Measurements from ENCODE around the gene NUP98. TPM values are rescaled to one million over a fixed set of nuclear protein-coding genes. Genes with fewer than 3 reads are reported as not detected.

Gene NUP98
- total and polyA plus RNA-seq, 4 donors = 10.9 to 75.0 (median 43.9) TPM

DNA sequence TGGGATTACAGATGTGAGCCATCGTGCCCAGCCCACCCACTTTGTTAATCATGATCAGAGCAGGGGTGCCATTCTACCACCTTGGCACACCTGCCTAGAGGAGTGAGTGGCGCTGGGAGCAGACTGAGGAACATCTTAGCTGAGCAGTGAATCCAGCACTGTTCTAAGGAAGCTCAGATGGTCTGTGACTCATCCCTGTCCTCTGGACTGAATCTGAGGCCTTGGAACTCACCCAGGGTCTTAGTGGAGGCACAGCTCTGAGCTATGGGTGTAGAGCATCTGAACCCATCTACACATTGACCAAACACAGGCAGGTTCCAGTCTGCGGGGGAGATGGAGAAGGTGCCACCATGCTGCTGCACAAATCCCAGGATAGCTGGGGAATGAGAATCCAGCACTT, 25.9 kb upstream of the NUP98 start:
- no peak overlapping the region for H3K9ac ChIP-seq (ENCODE audit: low read depth in 1 of 2, low read length in 2 of 2)
- TF ChIP-seq GABPA (IDR thresholded peaks at IDR 0.05 in 1 of 2, conservative IDR thresholded peaks at IDR 0.05 in 1 of 2) (no peak), RAD21 (IDR thresholded peaks at IDR 0.05) (no peak), HNF4G (IDR thresholded peaks at IDR 0.05) (no peak), FOXA2 (IDR thresholded peaks at IDR 0.05) (no peak), JUND (IDR thresholded peaks at IDR 0.05) (no peak), TAF1 (conservative IDR thresholded peaks at IDR 0.05) (no peak), RXRA (IDR thresholded peaks at IDR 0.05) (no peak), EGR1 (IDR thresholded peaks at IDR 0.05; ENCODE audit: low read depth in 2 of 2) (no peak), YY1 (IDR thresholded peaks at IDR 0.05) (no peak), HNF4A (conservative IDR thresholded peaks at IDR 0.05) (no peak)
- TF ChIP-seq, protein P1, sequence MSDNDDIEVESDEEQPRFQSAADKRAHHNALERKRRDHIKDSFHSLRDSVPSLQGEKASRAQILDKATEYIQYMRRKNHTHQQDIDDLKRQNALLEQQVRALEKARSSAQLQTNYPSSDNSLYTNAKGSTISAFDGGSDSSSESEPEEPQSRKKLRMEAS (IDR thresholded peaks at IDR 0.05) = no peak
- DNase-seq (ENCODE audit: low spot score) = no peak
- no peak overlapping the region for H3K4me3 ChIP-seq (ENCODE audit: low read depth in 1 of 3, low read length in 3 of 3)
- H3K27ac ChIP-seq (ENCODE audit: low read depth in 1 of 2, low read length in 2 of 2) = no peak overlapping the region
- no peaks in the 10 kb centered on the region for H3K4me1 ChIP-seq (ENCODE audit: control insufficient read depth in 4 of 4, insufficient read depth in 4 of 4, low read length in 3 of 4)
- WGBS = 96% methylated on average over 3 of the region's 3 CpGs
- H3K9me3 ChIP-seq (ENCODE audit: control insufficient read depth in 4 of 4, low read length in 3 of 4) = no peaks in the 10 kb centered on the region
- H3K36me3 ChIP-seq (ENCODE audit: control insufficient read depth in 4 of 4, insufficient read depth in 3 of 4, low read depth in 1 of 4, low read length in 3 of 4) = peaks cover 4 to 21% (median 10%) of the 10 kb centered on the region in 4 donors
- no peaks in the 10 kb centered on the region for H3K27me3 ChIP-seq (ENCODE audit: control insufficient read depth in 4 of 4, insufficient read depth in 4 of 4, low read length in 3 of 4)

DNA sequence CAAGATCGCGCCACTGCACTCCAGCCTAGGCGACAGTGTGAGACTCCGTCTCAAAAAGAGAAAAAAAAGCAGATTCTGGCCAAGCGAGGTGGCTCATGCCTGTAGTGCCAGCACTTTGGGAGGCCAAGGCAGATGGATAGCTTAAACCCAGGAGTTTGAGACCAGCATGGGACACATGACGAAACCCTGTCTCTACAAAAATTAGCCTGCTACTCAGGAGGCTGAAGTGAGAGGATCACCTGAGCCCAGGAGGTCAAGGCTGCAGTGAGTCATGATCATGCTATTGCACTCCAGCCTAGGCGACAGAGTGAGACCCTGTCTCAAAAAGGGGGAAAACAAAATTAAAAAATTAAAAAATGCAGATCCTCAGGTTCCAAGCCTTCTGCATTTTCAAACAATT, 25.0 kb upstream of the NUP98 start:
- TF ChIP-seq, protein P2, sequence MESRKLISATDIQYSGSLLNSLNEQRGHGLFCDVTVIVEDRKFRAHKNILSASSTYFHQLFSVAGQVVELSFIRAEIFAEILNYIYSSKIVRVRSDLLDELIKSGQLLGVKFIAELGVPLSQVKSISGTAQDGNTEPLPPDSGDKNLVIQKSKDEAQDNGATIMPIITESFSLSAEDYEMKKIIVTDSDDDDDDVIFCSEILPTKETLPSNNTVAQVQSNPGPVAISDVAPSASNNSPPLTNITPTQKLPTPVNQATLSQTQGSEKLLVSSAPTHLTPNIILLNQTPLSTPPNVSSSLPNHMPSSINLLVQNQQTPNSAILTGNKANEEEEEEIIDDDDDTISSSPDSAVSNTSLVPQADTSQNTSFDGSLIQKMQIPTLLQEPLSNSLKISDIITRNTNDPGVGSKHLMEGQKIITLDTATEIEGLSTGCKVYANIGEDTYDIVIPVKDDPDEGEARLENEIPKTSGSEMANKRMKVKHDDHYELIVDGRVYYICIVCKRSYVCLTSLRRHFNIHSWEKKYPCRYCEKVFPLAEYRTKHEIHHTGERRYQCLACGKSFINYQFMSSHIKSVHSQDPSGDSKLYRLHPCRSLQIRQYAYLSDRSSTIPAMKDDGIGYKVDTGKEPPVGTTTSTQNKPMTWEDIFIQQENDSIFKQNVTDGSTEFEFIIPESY (IDR thresholded peaks at IDR 0.05) = no peak
- TF ChIP-seq SP1 (IDR thresholded peaks at IDR 0.05) (no peak), GABPA (IDR thresholded peaks at IDR 0.05 in 1 of 2, conservative IDR thresholded peaks at IDR 0.05 in 1 of 2) (no peak), FOXA2 (IDR thresholded peaks at IDR 0.05) (no peak)
- no peak for DNase-seq (ENCODE audit: low spot score)
- Histone ChIP-seq H3K36me3 (ENCODE audit: control insufficient read depth in 4 of 4, insufficient read depth in 3 of 4, low read depth in 1 of 4, low read length in 3 of 4) (peaks cover 0 to 15% (median 4%) of the 10 kb centered on the region in 4 donors), H3K4me1 (ENCODE audit: control insufficient read depth in 4 of 4, insufficient read depth in 4 of 4, low read length in 3 of 4) (no peaks in the 10 kb centered on the region), H3K4me3 (ENCODE audit: low read depth in 1 of 3, low read length in 3 of 3) (no peak overlapping the region), H3K27ac (ENCODE audit: low read depth in 1 of 2, low read length in 2 of 2) (no peak overlapping the region), H3K27me3 (ENCODE audit: control insufficient read depth in 4 of 4, insufficient read depth in 4 of 4, low read length in 3 of 4) (no peaks in the 10 kb centered on the region), H3K9ac (ENCODE audit: low read depth in 1 of 2, low read length in 2 of 2) (no peak overlapping the region), H3K9me3 (ENCODE audit: control insufficient read depth in 4 of 4, low read length in 3 of 4) (no peaks in the 10 kb centered on the region)
- 97% methylated on average over 7 of the region's 7 CpGs for WGBS

DNA sequence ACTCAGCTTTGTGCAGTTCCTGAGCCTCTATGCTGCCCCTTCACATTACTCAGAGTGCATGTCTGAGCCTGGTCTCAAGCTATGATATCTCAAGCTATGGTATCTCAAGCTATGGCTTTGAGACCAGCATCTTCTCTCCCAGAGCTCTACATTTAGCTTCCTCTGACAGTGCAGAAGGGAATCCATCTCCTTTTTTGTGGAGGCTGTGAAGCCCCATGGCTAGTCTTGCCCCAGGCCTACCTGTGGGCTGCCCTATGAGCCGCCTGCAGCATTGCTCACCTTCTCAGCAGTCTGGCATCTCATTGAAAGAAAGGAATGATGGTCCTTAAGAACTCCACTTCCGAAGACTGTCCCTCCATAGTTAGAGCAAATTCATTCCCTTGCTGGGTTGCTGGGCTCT, 23.6 kb upstream of the NUP98 start:
- no peaks in the 10 kb centered on the region for H3K9me3 ChIP-seq (ENCODE audit: control insufficient read depth in 4 of 4, low read length in 3 of 4)
- no peak for DNase-seq (ENCODE audit: low spot score)
- no peaks in the 10 kb centered on the region for H3K4me1 ChIP-seq (ENCODE audit: control insufficient read depth in 4 of 4, insufficient read depth in 4 of 4, low read length in 3 of 4)
- no peak overlapping the region for H3K4me3 ChIP-seq (ENCODE audit: low read depth in 1 of 3, low read length in 3 of 3)
- H3K9ac ChIP-seq (ENCODE audit: low read depth in 1 of 2, low read length in 2 of 2) = no peak overlapping the region
- no peak overlapping the region for H3K27ac ChIP-seq (ENCODE audit: low read depth in 1 of 2, low read length in 2 of 2)
- TF ChIP-seq TAF1 (conservative IDR thresholded peaks at IDR 0.05) (no peak), FOXA1 (IDR thresholded peaks at IDR 0.05) (no peak), JUND (IDR thresholded peaks at IDR 0.05) (no peak), YY1 (IDR thresholded peaks at IDR 0.05) (no peak), GABPA (IDR thresholded peaks at IDR 0.05 in 1 of 2, conservative IDR thresholded peaks at IDR 0.05 in 1 of 2) (no peak), SP1 (IDR thresholded peaks at IDR 0.05) (no peak), RAD21 (IDR thresholded peaks at IDR 0.05) (no peak)
- TF ChIP-seq, protein P3, sequence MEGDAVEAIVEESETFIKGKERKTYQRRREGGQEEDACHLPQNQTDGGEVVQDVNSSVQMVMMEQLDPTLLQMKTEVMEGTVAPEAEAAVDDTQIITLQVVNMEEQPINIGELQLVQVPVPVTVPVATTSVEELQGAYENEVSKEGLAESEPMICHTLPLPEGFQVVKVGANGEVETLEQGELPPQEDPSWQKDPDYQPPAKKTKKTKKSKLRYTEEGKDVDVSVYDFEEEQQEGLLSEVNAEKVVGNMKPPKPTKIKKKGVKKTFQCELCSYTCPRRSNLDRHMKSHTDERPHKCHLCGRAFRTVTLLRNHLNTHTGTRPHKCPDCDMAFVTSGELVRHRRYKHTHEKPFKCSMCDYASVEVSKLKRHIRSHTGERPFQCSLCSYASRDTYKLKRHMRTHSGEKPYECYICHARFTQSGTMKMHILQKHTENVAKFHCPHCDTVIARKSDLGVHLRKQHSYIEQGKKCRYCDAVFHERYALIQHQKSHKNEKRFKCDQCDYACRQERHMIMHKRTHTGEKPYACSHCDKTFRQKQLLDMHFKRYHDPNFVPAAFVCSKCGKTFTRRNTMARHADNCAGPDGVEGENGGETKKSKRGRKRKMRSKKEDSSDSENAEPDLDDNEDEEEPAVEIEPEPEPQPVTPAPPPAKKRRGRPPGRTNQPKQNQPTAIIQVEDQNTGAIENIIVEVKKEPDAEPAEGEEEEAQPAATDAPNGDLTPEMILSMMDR (IDR thresholded peaks at IDR 0.05; ENCODE audit: low read depth, low read length, missing input control) = no peak
- H3K36me3 ChIP-seq (ENCODE audit: control insufficient read depth in 4 of 4, insufficient read depth in 3 of 4, low read depth in 1 of 4, low read length in 3 of 4) = peaks cover 0 to 6% (median 0%) of the 10 kb centered on the region in 4 donors
- H3K27me3 ChIP-seq (ENCODE audit: control insufficient read depth in 4 of 4, insufficient read depth in 4 of 4, low read length in 3 of 4) = no peaks in the 10 kb centered on the region
- over 99% methylated on average over 2 of the region's 2 CpGs for WGBS
